Activated gamma-delta T cell (primary cell): Measurements from ENCODE around the gene SREBF1.
"Not testable (repeated sequence)": the region's sequence is repeated elsewhere in the genome, so short reads cannot be mapped to it uniquely, and the experiment has no call there.

ENCODE experiments used
- DNase-seq: peaks from one replicate; lab custom pipeline; 2025; lab: John Stamatoyannopoulos, UW

Gene SREBF1

DNA sequence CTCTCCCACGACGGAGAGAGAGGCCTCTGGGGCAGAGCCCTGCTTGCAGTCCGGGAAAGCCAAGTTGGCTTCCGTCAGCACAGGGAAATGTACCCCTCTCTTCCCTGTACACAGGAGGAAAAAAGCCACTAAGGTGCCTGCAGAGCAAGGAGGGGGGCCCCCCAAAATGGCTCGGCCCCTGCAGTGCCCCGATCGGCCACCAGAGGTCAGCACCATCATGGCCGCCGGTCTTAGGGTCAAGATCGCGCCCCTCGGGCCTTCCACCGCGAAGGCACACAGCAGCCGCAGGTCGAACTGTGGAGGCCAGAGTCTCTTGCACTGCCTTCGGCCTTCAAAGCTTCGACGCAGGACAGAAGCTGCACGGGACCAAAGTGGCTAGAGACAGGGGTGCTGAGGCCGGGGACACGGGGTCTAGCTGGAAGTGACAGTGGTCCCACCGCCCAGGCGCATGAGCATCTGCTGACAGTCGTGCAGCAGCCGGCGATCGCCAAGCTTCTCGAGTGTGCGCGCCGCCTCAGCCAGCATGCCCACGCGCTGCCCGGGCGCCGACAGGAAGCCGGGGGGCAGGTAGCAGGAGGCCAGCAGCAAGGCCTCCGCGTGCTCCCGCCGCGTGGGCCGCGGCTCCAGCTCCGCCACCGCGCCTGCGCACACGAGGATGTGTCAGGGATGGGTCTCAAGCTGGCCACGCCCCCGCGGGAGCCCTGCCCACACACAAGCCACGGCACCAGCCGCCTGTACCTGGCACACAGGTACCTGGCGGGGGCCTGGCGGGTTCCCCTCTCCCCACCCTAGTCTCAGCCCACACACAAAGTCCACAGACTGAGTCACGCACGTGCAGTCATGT, 24.4 kb downstream of the SREBF1 start:
- DNase-seq: peak; percentile 30

DNA sequence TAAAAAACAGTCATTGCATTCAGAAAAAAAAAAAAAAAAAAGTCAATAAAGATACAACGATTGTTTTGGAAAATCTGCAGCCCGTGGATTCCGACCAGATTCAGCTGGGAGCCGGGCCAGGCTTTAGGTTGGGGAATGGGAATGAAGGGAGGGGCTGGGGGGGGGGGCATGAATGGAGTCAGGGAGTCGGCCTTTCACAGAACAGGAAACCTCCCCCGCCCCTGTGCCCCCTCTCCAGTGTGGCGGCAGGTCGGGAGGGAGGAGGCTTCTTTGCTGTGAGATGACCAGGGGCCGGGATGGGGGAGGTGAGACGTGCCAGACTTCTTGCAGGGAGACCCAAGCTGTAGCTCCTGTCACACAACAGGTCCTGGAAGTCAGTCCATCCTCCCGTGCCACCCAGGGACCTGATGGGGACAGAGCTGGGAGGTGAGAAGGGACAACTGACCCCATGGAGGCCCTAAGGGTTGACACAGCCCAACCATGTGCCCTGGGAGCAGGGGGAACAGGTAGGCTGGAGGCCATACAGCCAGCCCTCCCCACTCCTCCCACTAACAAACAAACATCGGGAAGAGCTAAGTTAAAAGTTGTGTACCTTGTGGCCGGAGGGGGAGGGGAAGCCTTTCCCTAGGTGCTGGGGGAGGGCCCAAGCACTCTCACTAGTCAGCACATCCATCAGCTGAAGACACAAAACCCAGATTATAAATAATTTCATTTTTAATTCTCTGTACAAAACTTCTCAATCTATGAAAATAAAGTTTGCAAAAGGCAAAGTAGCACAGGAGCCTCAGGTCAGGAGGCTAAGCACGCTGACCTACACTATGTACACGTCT, 25.2 kb downstream of the SREBF1 start:
- DNase-seq: no peak

DNA sequence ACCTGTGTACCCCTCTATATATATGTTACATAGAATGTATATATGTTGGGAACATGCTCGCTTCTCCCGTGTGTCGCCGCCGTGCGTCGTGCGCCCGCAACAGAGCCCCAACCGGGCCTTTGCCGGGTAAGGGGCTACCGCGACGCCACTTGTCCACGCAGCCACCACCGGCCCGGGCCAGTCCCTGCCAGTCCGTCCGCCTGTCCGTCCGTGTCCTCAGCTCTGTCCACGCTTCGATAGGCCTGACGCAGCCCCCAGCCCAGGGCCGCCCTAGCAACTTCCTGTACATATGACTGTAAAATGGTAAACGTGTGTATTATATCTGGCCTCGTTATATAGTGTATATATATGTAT, 25.9 kb downstream of the SREBF1 start:
- no peak for DNase-seq

DNA sequence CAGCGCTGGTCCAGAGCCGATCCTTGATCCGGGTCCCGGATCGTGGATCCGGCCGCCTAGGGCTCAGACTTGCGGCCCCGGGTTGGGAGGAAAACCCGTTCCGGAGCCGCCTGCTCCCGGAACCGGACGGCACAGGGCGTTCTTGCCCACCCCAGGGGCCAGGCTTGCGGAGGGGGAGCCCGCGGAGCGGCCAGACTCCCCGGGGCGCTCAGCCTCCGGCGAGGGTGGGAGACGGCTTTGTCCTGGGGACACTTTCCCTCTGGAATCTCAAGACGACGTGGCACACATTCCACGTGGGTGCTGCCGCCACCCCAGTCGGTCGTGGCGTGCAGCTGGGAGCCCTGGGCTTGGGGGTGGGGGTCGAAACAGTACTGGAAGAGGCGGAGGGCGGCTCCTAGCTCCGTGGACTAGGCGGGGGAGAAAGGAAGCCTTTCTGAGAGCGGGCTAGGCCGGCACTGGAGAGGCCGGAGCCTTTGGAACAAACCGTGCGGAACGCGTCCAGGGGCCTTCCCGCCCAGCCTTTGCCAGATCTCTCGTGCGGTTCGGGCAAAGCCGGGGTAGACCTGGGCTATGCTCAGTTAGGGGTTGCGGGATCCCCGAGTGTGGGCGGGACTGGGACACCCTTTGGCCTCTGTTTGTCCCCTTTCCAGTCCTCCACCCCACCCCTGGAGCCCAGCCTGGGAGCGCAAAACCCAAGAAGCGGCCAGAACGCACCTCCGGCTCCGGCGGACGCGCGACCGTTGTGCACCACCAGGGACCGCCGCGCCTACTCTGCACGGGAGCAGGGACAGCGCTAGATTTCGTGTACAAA, 26.5 kb downstream of the SREBF1 start:
- no peak for DNase-seq

DNA sequence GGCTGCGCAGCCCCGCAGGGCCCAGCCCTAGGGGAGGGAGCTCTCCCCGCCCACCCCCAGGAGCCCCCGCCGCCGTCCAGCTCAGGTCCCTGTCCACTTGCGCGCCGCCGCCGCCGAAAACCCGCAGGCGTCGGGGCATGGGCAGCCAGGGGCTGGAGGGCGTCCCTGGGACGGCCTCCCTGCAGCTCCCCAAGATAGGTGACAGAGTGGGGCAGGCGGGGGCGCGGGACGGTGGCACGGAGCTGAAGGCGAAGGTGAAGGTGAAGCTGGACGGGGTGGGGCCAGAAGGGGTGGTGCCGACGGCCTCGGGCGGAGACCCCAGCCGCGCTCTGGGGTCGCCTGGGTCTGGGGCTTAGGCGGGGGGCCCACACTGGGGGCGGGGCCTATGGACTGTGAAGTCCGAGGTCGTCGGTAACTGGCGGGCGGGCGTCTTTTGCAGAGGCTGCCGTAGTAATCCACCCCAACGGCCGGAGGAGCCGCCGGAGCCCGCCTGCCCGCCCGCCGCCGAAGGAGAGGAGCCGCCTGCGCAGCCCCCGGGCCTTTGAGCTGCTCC, 27.2 kb downstream of the SREBF1 start:
- no peak for DNase-seq

DNA sequence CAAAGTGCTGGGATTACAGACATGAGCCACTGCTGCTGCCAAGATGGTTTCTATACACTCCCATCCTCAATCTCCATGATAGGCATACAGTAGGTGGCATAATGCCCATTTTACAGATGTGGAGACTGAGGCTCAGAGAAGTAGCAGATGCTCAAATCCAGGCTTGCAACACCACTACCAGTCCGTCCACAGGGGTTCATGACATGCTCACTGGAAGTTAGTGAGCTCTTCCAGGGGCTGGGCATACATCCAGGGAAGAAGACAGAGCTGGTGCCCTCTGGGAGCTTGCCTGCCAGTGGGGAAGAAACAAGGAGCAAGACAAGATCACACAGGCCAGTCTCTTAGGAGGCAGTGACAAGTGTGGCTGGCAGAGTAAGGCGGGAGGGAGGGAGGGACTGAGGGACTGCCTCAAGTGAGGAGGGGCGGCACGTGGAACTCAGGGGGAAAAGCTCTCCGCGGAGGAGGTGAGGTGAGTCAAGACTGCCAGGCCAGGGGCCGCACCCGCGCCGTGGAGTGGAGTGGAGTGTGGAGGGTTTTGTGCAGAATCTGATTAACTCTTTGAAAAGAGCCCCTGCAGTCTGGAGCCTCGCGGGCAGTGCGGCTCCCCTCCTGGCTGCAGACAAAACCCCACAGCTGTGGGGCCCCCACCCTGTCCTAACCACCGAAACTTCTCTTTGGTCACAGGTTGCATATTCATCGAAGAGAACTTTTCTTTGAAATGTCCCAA, 27.9 kb downstream of the SREBF1 start:
- DNase-seq: no peak

DNA sequence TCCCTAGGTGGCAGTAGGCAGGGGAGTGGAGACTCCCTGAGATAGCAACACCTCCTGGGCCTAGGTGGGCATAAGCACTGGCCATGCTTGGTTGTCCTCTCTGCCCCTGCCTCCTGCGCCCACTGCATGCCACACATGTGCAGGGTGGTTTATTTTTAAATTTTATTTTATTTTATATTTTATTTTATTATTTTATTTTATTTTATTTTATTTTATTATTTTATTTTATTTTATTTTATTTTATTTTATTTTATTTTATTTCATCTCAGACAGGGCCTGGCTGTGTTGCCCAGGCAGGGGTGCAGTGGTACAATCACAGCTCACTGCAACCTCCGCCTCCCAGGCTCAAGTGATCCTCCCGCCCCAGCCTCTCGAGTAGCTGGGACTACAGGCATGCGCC, 28.6 kb downstream of the SREBF1 start:
- not testable (repeated sequence) for DNase-seq

DNA sequence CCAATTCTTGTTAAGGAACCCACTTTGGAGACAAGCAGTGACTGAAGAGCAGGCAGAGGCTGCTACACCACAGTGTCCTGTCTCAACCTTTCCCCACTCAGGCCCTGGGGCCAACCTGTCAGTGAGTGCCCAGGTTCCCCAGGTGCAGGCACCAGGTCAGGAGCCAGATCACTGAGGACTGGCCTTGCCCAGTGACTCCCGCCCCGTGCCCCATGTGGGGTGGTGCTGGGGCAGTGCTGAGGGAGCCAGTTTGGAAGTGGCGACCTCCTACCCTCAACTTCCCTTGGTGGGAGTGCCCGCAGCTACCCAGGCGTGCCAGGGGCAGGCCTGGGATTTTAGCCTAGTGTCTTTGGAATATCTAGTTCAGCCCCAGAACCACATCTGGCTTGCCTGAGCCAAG, 29.3 kb downstream of the SREBF1 start:
- no peak for DNase-seq

DNA sequence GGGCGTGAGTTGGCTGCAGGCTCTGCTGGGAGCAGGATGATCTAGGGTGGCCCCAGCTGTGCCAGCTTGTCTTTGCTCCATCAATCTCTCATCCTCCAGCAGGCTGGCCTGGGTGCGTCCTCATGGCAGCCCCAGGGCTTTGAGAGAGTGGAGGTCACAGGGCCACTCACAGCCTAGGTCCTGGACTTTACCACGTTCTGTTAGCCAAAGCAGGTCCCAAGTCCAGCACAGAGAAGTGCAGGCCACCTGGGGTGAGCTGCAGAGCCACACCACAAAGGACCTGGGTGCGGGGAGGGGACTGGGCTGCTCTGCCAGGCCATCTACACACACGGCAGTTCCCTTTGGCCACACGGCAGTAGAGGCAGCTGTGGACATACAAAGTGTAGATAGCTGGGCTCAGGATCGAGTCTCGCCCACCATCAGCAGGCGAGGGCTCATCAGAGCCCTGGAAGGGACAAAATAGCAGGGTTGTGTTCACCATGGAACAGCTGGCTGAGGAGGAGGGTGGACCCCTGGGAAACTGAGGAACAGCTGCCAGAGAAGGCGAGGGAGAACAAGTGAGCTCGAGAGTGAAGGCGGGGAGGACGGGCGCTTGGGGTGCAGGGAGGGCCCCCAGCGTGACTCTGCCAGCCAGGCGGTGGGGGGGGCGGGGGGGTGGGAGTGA, 30.0 kb downstream of the SREBF1 start:
- no peak for DNase-seq

DNA sequence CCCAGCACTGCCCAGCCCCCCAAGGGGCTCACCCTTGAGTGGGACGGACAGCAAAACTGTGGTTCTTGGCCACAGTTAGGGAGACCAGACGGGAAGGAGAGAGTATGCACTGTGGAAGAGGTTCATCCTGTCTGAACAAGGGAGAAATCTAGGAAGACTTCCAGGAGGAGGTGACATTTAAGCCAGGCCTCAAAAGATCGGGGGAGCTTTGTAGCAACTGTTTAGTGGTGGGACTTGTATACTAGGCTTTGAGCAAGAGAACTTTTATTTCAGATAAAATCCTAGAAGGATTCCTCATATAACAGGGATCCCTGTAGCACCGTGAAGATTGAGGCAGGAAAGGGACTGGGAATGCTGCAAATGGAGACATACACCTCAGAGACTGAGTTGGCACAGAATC, 30.8 kb downstream of the SREBF1 start:
- DNase-seq: no peak

DNA sequence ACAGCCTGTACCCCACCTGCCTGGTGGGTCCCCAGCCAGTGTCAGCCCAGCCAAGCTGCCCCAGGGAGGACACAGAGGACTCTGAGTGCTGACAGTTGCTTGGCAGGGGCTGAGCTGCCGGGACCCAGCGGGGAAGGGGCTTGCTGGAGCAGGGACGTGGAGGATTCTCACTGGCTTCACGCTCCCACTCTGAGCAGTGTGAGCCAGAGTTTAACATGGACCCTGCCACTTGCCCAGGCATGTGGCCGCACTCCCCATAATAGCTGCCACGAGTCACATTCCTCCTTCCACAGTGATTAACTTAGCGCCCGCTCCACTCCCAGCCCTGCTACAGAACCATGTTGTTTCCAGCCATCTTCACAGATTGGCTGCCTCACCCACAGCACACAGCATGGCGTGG, 31.2 kb downstream of the SREBF1 start:
- no peak for DNase-seq

DNA sequence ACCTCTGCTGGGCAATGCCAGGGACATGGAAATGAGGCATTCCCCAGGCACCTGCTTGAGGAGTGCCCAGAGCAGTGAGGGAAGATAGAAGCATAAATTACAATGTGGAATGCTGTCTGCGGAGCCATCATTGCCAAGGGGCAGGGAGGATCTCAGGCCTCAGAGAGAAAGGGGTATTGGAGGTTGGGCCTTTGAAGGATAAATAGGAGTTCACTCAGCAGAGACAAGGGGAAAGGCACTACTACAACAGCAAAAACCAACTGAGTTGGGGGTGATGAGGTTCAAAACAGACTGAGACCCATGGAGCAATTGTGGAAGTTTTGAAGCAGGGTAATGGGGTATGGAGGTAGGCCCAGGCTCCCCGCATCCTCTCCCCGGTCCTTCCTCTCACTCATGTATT, 32.8 kb downstream of the SREBF1 start:
- DNase-seq: no peak

DNA sequence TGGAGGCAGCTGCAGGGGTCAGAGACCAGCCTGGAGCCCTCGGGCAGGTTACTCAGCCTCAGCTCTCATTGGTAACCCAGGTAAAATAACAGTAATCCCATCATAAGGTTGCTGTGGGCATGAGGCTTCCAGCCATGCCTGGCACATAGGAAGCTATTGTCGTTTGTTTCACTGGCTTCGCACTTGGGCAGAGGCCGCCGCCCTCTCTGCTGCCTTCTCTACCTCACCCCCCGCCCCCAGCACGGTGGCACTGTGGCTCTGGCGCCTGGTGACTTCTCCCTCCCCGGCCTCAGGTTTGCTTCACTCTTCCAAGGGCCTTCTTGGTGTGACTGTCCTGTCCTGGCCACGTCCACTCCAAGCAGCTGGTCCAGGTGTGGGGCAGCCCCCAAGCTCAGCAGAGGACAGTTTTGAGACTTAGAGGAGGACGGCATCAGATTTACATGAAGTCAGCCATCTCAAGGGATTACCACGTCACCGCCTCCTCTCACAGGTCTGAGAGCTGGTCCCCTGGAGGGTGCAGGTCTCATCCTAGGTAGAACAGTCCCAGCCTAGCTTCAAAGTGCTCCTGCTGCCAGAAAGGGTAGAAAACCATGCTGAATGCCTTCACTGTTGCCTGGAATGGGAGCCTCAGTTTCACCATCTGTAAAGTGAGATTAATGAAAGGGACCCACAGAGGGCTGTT, 34.8 kb downstream of the SREBF1 start:
- DNase-seq: no peak

DNA sequence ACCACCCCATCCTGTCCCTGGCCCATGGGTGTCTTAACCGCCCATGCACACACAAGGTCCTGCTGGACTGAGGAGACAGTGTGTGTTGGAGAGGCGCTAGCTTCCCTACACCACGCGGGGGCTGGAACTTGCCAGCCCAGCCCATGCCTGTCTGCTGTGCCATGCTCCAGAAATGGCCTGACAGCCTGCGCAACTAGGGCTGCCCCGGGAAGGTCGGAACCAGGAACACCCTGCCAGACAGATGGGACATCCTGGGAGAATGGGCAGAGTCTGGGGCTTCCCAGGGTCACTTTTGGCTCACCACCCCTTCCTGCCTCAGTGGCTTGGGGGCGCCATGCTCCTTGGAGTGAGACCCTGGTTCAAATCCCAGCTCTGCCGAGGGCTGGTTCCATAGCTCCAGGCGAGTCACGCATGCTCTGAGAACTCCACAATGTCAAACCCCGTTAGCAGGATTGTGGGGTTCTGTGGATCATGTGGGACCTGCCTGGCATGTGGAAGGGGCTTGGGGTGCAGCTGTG, 36.2 kb downstream of the SREBF1 start:
- DNase-seq: no peak

DNA sequence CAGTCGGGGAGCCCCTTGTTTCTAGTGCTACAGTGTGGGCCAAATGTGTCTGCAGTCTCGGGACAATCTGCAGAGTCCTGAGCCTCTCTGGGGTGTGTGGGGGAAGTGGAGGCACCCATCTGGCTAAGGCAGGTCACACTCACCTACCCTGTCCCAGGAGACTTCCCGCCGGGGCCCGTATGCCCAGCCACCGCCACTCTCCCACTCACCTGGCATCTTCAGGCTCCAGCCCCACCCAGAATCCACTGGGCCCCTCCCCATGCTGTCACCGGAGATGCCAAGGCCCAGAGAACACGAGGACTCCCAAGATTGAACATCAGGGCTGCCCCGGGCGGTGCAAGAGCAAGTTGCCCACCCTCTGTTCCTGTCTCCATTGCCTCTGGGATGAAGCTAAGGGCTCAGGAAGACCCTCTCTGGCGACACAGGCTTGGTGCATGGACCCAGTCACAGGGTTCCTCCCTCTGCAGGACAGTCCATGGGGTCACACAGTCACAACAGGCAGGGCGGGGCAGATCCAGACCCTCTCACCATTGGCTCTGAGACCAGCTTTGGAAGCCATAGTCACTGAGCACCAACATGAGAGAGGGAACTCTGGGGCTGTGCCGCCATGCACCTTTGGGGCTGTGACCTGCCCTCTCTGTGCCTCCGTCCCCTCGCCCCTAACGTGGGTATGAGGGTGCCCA, 38.1 kb downstream of the SREBF1 start:
- no peak for DNase-seq

DNA sequence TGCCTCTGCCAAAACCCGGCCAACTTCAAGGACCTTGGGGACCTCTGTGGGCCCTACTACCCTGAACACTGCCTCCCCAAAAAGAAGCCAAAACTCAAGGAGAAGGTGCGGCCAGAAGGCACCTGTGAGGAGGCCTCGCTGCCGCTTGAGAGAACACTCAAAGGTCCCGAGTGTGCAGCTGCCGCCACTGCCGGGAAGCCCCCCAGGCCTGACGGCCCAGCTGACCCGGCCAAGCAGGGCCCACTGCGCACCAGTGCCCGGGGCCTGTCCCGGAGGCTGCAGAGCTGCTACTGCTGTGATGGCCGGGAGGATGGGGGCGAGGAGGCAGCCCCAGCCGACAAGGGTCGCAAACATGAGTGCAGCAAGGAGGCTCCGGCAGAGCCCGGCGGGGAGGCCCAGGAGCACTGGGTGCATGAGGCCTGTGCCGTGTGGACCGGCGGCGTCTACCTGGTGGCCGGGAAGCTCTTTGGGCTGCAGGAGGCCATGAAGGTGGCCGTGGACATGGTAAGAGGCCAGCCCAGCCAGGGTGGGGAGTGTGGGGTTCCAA, 38.7 kb downstream of the SREBF1 start:
- no peak for DNase-seq

DNA sequence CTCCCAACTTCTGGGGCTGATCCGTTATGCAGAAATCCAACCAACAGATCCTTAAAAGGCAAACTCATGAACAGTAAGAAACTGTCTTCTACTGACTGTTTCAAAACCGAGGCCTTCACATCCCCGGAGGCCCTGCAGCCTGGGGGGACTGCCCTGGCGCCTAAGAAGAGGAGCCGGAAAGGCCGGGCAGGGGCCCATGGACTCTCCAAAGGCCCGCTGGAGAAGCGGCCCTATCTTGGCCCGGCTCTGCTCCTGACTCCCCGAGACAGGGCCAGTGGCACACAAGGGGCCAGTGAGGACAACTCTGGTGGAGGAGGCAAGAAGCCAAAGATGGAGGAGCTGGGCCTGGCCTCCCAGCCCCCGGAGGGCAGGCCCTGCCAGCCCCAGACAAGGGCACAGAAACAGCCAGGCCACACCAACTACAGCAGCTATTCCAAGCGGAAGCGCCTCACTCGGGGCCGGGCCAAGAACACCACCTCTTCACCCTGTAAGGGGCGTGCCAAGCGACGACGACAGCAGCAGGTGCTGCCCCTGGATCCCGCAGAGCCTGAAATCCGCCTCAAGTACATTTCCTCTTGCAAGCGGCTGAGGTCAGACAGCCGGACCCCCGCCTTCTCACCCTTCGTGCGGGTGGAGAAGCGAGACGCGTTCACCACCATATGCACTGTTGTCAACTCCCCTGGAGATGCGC, 39.5 kb downstream of the SREBF1 start:
- no peak for DNase-seq

DNA sequence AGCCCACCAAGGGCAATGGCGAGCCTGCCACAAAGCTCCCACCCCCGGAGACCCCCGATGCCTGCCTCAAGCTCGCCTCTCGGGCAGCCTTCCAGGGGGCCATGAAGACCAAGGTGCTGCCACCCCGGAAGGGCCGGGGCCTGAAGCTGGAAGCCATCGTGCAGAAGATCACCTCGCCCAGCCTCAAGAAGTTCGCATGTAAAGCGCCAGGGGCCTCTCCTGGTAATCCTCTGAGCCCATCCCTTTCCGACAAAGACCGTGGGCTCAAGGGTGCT, 40.1 kb downstream of the SREBF1 start:
- no peak for DNase-seq
